ENCODE results near the gene C19orf38.

DNA sequence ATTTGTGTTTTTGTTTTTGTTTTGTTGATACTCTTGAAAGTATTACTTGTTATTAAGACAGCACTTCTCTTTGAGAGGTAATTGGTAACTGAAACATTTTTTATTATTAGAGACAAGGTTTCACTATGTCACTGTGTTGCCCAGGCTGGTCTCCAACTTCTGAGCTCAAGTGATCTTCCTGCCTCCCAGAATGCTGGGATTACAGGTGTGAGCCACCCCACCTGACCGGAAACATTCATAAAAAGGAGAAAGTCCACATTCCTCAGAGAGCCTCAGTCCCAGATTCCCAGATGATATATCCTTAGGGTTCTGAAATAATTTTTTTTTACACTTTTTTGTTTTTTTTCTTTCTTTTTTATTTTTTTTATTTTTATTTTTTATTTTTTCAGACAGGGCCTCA, 25.8 kb downstream of the C19orf38 start:
- TF ChIP-seq, protein P1, sequence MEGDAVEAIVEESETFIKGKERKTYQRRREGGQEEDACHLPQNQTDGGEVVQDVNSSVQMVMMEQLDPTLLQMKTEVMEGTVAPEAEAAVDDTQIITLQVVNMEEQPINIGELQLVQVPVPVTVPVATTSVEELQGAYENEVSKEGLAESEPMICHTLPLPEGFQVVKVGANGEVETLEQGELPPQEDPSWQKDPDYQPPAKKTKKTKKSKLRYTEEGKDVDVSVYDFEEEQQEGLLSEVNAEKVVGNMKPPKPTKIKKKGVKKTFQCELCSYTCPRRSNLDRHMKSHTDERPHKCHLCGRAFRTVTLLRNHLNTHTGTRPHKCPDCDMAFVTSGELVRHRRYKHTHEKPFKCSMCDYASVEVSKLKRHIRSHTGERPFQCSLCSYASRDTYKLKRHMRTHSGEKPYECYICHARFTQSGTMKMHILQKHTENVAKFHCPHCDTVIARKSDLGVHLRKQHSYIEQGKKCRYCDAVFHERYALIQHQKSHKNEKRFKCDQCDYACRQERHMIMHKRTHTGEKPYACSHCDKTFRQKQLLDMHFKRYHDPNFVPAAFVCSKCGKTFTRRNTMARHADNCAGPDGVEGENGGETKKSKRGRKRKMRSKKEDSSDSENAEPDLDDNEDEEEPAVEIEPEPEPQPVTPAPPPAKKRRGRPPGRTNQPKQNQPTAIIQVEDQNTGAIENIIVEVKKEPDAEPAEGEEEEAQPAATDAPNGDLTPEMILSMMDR (IDR thresholded peaks at IDR 0.05 in 8 of 11, conservative IDR thresholded peaks at IDR 0.05 in 3 of 11): no peak
- TF ChIP-seq POLR2AphosphoS5 (IDR thresholded peaks at IDR 0.05) (no peak), POLR2A (IDR thresholded peaks at IDR 0.05) (no peak)
